Pancreas (tissue), 10 donors: Measurements from ENCODE around the gene RAMACL. TPM values are rescaled to one million over a fixed set of nuclear protein-coding genes. Genes with fewer than 3 reads are reported as not detected.
"Not testable (repeated sequence)": the region's sequence is repeated elsewhere in the genome, so short reads cannot be mapped to it uniquely, and the experiment has no call there.

Experiments
- ATAC-seq, 4 donors: fragments of 200-7000 bp; cut with Tn5 transposase; one replicate each; pipeline versions ENCODE4 v1.8.0 to v1.9.1; 2020; ENCODE audit warnings: mild to moderate bottlenecking in 4 of 4, moderate library complexity in 4 of 4
- DNase-seq, 6 donors: peaks; one replicate each; pipeline ENCODE4 v3.0.0-alpha.2; 2020
- FAIRE-seq: peaks from 2 replicates; lab custom pipeline; 2012; peaks lifted over from hg19 to GRCh38; lab: Jason Lieb, UNC
- H3K27ac ChIP-seq, 4 donors: fragments of 200-600 bp; sonication (generic); 1 replicate in 3 of 4; 2 replicates in 1 of 4; pipeline versions ENCODE4 v1.5.0 to v1.8.0; 2020
- H3K27me3 ChIP-seq, 4 donors: fragments of 200-600 bp; one replicate each; pipeline ENCODE4 v1.8.0; 2021
- H3K36me3 ChIP-seq, 3 donors: fragments of 200-600 bp; sonication (generic) in 1 of 3; one replicate each; pipeline versions ENCODE4 v1.5.0 to v1.8.0; 2020 to 2021
- H3K4me1 ChIP-seq, 3 donors: fragments of 200-600 bp; one replicate each; pipeline ENCODE4 v1.8.0; 2021
- H3K4me3 ChIP-seq, 4 donors: fragments of 200-600 bp; sonication (generic) in 2 of 4; one replicate each; pipeline versions ENCODE4 v1.5.0 to v1.8.0; 2020 to 2021
- H3K9me3 ChIP-seq, 4 donors: fragments of 200-600 bp; one replicate each; pipeline ENCODE4 v1.8.0; 2021
- WGBS, 2 donors: extraction: QIAGEN DNeasy Blood & Tissue Kit; methylation state at CpG; one replicate each; pipeline ENCODE4 v1.1.7; 2013; 5-methylcytosine and 5-hydroxymethylcytosine counted together
- intact Hi-C, 3 donors: fragments of 100-400 bp; cut with DNase I; formaldehyde crosslinking; loops; one replicate each; pipeline versions ENCODE4 v1.11.1 to v1.14.2; 2022
- polyA plus RNA-seq, 2 donors: library from polyadenylated mRNA; stranded (reverse); fragments of 200-250 nt; gene quantifications; one replicate each; pipeline ENCODE4 v1.2.3, GENCODE V29; 2013
- total RNA-seq, 6 donors: library from RNA; stranded (reverse); fragmentation: NEBNext Ultra II Directional in 4 of 6; extraction: Animal tissue kit (Norgen Biotek cat#: 25700) in 4 of 6; gene quantifications; one replicate each; pipeline versions ENCODE4 v1.2.1 to v1.2.4, GENCODE V29; 2021 to 2023
- TF ChIP-seq, protein P1 (sequence below), 4 donors: fragments of 200-600 bp; sonication (generic) in 3 of 4; IDR thresholded peaks; one replicate each; pipeline versions ENCODE4 v1.5.0 to v1.8.0; 2021; ENCODE audit warnings: antibody characterized with exemption in 4 of 4
- donor health status: healthy with polysubstance abuse.
- donor health status: DM: no; HTN: no; CAD: no; lungs with moderate emphysema.
- donor health status: DM: no; HTN: no; CAD: no.
- donor health status: control.
- donor health status: control.
- donor health status: Bipolar disorder and iron deficiency.
- donor health status: DM: yes; HTN: yes; CAD: no.
- donor health status: DM: no; HTN: no; CAD: no.
- donor health status: DM: no; HTN: no; CAD: no.
- donor health status: DM: yes; HTN: yes; CAD: no.

Gene RAMACL
- total RNA-seq: 1 to 10 TPM in 4 of 6 donors, under 1 TPM in 2; 0.72 to 3.1 (median 1.6) TPM
- under 1 TPM; 0.33 to 0.49 TPM for polyA plus RNA-seq

DNA sequence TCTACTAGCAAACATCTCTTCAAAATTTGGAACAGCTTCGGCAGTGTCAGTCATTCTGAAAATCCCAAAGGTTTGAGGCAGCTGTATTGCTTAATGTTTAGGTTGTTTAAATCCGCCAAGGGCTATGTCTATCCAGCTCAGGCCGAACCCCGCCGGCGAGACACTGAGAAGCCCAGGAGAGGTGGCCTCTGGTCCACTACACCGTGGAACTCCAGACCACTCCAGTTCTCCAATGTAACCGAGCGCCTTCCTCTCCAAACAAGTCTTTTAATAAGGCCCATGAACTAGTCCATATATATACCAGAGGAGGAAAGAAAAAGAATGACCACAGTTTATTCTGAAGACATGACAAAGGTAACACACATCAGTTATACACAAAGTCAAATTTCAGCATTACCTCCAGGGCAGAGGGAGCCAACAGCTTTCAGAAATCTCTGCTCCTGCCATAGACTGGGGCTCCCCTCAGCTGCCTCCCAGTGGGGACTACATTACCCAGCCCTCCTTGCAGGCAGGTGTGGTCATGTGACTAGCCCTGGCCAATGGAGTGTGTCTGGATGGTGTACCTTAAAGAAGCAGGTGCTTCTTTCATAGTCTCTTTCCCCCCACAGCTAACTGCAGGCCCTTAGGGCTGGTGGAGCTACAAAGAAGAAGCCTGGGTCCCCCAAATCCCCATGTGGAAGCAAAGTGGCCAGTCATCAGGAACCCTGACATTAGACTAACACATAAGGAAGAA is at the start of gene RAMACL:
Gene RAMACL (minus strand): TSS at position 255 of the 733 bp plus-strand sequence. CDS start 201 bp downstream, at position 54.
- Histone ChIP-seq H3K4me3 (no peak within 1 kb of the TSS), H3K27ac (no peak within 1 kb of the TSS), H3K36me3 (no peaks in the 10 kb centered on the region), H3K27me3 (no peaks in the 10 kb centered on the region), H3K9me3 (no peaks in the 10 kb centered on the region), H3K4me1 (no peaks in the 10 kb centered on the region)
- ATAC-seq (peak; percentile 66 to 90 (median 72)), DNase-seq (no peak), FAIRE-seq (no peak)
- 97% methylated on average over 9 of the region's 9 CpGs for WGBS, 2 donors
- TF ChIP-seq, protein P1, sequence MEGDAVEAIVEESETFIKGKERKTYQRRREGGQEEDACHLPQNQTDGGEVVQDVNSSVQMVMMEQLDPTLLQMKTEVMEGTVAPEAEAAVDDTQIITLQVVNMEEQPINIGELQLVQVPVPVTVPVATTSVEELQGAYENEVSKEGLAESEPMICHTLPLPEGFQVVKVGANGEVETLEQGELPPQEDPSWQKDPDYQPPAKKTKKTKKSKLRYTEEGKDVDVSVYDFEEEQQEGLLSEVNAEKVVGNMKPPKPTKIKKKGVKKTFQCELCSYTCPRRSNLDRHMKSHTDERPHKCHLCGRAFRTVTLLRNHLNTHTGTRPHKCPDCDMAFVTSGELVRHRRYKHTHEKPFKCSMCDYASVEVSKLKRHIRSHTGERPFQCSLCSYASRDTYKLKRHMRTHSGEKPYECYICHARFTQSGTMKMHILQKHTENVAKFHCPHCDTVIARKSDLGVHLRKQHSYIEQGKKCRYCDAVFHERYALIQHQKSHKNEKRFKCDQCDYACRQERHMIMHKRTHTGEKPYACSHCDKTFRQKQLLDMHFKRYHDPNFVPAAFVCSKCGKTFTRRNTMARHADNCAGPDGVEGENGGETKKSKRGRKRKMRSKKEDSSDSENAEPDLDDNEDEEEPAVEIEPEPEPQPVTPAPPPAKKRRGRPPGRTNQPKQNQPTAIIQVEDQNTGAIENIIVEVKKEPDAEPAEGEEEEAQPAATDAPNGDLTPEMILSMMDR (IDR thresholded peaks at IDR 0.05): no peak
- intact Hi-C loops: no loop called here

DNA sequence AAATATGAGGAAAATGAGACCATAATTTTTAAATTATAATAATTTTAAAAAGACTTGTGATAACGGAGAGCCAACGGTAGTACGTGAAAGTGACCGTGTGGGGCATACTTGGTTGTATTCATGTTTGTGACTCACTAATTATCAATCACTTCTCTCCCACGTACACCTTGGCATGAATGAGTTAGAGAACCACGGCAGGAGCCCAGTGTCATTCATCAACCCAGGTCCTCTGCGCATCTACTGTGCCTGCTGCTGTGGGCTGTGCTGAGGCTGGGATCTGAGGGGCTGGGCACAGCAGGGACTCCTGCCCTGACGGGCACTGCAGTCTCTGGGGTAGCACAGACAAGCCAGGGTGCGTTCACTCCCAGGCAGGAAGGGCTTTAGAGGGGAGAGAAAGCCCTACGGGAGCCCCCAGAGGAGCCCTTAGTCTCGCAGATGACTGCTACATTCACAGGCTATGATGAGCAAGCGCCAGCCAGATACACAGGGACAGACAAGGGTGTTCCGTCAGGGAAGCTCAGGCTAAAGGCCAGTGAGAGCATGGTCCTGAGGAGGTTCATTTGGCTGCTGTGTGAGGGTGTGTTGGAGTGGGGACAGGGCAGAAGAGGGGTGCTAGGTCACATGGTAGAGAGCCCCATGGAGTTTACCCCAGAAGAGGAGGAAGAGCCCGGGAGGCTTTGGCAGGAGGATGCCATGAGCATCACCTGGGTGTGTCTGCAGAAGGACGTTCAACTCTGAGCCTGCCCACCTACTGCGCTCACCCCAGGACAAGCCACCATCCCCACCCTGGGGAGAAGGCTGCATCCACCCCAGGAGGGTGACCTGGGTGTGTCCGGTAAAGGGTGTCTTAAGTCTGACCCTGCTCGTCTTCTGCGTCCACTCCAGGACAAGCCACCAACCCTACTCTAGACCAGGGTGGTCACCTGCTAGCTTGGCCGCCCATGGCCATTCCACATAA is 48.8 kb upstream of the RAMACL start:
- Histone ChIP-seq H3K9me3 (no peaks in the 10 kb centered on the region), H3K36me3 (no peaks in the 10 kb centered on the region), H3K27ac (no peak overlapping the region), H3K27me3 (no peaks in the 10 kb centered on the region), H3K4me3 (no peak overlapping the region), H3K4me1 (no peaks in the 10 kb centered on the region)
- 73 to 83% methylated on average over 20 of the region's 20 CpGs for WGBS, 2 donors
- DNase-seq: peak in 1 of 6 donors; percentile 33
- TF ChIP-seq, protein P1 (IDR thresholded peaks at IDR 0.05): no peak
- no peak for ATAC-seq
- intact Hi-C loops: no loop called here
- FAIRE-seq: no peak

DNA sequence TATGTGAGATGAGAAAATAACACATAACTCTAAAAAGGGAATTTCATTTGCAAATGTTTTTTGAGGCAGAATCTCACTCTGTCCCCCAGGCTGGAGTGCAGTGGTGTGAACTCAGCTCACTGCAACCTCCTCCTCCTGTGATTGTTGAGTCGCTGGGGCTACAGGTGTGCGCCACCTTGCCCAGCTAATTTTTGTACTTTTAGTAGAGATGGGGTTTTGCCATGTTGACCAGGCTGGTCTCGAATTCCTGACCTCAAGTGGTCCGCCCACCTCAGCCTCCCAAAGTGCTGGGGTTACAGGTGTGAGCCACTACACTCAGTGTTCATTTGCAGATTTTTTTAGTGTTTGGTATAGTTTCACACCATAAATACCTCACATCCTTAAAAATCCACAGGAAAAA is 48.1 kb upstream of the RAMACL start:
- H3K27me3 ChIP-seq, FAIRE-seq, intact Hi-C loops, H3K27ac ChIP-seq, ATAC-seq, H3K4me1 ChIP-seq, H3K9me3 ChIP-seq, H3K4me3 ChIP-seq, H3K36me3 ChIP-seq: not testable (repeated sequence)
- WGBS, 2 donors: 76 to 83% methylated on average over 4 of the region's 4 CpGs
- peak in 1 of 6 donors; percentile 1 for DNase-seq

DNA sequence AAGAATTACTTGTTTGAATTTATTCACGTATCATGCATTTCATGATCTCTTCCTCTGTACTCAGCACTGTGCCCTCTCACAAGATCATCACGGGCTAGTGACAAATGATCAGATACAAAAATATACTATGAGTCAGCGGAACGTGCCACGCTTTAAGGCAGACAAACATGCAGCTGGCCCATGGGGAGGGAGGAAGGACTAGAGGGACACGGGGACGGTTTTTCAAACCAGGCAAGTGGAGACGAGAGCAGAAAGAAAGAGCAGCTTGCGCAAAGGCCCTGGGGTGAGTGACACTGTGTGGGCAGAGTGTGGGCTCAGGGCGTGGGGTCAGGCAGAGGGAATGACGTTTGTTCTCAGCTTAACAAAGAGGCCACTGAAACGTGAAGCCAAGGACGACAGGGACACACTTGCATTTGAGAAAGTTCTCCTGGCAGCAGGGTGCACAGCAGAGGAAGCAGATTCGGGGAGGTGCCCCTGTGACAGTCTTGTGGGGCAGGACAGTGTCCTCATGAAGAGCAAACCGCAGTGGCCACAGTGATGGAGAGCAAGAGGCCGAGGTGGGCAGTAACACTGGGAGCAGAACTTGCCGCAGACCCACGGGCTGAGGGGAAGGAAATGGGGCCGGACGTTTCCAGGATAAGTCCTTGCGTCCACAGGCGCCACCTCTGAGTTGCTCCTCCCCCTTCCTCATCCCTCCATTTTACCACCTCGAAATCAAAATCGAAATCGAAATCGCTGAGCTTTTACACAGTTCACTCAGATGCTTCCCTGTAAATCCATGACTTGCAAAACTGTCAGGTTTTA is 47.5 kb upstream of the RAMACL start:
- no peak for FAIRE-seq
- DNase-seq: peak in 1 of 6 donors; percentile 7
- Histone ChIP-seq H3K27ac (no peak overlapping the region), H3K4me1 (peaks cover 0 to under 1% (median 0%) of the 10 kb centered on the region in 3 donors), H3K4me3 (no peak overlapping the region), H3K9me3 (no peaks in the 10 kb centered on the region), H3K27me3 (no peaks in the 10 kb centered on the region), H3K36me3 (no peaks in the 10 kb centered on the region)
- ATAC-seq: peak in 2 of 4 donors; percentile 42 to 57
- TF ChIP-seq, protein P1 (IDR thresholded peaks at IDR 0.05): no peak
- WGBS, 2 donors: 74 to 79% methylated on average over 26 of the region's 26 CpGs
- intact Hi-C loops: no loop called here
